ENCODE data around the gene EPS8.
A peak's percentile ranks its signal among the peaks of the same experiment; 100 is the strongest.

EPS8 gene

GRCh38 chr12:15596174-15596573 lies 193.0 kb downstream of the EPS8 start:
- no peak for DNase-seq

DNA sequence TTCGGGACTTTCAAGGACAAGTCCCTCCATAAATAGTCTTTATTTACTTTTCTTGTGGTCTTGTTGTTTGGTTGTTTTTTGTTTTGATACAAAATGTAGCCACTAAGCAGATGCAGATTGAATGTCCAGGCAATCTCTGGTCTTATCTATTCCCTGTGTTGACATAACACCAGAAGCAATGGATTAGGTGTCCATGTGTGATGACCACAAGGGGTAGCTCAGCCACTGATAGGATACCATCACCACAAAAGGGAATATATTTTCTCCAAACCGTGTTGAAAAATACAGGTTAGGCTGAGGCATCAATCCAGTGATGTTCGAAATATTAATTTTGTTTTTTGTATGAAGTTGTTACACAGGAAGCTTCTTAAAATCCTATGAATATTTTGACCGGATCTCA lies 196.3 kb downstream of the EPS8 start:
- DNase-seq = no peak

DNA sequence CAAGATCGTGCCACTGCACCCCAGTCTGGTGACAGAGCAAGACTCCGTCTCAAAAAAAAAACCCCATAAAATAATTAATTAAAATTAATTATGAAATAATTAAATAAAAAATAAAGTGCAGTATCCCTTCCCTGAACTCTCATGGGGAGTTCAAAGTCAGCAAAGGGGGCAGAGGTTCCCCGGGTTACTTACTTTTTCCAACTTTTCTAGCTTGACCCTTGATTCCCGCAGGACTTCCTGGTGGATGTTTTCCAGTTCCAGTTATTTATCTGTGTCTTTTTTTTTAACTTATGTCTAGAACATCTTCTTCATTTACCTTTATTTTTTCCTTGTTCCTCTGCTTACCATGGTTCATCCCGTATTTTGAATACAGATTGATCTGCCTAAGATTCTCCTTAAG lies 197.4 kb downstream of the EPS8 start:
- no peak for DNase-seq

GRCh38 chr12:15590180-15590826 lies 198.9 kb downstream of the EPS8 start:
- peak; percentile 89 for DNase-seq

- DNase-seq = no peak
Observed at GRCh38 chr12:15589328-15590032, 199.7 kb downstream of the EPS8 start.

DNA sequence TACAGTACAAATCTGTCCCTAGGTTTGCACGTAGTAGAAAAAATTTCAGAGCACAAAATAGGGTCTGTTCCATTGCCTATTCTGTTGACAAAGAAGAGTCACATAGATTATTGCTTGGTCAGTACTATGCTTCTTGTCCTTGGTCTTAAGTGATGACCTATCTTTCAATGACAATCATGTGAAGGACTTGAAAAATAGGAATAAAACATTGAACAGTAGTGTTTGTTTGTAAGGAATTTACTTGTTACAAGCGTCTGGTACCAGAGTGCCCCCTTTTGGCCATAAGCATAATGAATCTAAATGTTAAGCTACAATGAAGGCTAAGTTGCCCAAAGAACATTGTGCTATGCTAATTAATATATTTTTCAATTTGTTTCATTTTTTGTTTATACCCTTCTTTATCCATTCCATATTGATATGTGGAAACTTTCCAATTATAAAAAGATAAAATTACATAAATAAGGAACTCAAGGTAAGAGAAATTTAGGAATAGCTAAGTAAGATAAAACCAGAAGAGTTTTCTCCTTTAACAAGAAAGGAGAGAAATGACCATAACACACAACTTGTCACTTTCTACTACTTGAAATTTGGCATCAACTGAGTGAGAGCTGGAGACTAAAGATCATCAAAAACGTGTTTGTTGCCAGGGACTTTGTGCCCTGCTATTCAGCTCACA lies 204.7 kb downstream of the EPS8 start:
- DNase-seq = peak; percentile 25

- DNase-seq = no peak
Observed at GRCh38 chr12:15583804-15584203, 205.4 kb downstream of the EPS8 start.

DNA sequence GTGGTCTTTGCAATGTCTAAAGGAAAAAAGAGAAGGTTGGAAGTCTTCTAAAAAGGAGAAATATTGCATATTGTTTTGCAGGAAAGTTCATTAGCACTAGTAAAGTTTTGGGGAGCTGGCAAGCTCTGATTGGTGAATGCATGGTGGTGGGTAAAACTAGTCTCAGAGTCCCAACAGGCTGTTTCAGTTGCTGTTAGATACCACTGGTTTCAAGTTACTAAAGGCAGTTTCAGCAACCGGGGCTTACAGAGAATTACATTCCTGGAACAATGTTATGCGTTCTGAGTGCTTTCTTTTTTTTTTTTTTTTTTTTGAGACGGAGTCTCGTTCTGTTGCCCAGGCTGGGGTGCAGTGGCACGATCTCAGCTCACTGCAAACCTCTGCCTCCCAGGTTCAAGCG lies 208.2 kb downstream of the EPS8 start:
- DNase-seq = no peak

DNA sequence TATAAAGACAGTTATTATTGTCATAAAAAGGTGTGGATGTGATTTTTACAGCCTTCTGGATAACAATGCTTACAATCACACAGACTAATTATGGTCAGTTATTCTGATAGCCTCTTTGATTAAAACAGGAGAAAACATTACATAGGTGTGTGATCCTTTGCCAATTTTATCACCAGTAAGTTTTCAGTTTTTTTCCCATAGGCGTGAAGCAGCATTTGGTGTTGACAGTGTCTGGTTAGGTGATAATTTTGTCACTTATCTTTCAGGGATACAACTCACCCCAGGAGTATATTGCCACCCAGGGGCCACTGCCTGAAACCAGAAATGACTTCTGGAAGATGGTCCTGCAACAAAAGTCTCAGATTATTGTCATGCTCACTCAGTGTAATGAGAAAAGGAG lies 208.8 kb downstream of the EPS8 start:
- DNase-seq = no peak

DNA sequence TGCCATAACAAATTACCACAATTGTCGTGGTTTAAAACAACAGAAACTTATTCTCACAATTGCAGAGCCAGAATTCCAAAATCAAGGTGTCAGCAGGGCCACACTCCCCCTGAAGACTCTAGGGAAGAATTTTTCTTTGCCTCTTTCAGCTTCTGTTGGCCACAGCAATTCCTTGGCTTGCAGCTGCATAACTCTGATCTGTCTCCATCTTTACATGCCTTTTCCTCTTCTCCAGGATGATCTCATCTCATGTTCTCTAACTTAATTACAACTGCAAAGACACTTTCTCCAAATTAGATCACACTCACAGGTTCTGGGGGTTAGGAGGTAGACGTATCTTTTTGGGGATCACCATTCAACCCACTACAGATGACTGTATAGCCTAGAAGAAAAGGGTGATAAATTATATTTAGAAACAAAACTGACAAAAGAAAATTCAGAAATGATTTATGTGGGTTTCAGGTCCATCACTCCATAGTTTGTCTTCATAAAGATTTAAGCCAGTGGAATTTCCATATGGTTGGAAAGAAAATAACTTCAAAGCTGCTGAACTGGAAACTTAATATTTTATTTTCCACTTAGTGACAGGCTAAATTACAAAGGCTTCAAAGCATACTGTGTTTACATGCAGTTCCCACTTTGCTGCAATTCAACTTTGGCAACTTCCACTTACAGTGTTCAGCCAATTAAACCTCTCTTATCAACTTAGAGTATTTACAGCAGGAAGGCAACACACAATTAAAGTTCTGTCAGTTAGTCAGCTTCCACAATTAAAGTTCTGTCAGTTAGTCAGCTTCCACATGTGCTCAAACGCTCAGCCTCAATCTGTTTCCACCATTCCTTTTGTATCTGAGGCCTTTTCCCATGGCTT lies 213.3 kb downstream of the EPS8 start:
- no peak for DNase-seq

GRCh38 chr12:15574353-15574752 lies 214.8 kb downstream of the EPS8 start:
- DNase-seq = no peak

Measured in NCI-H510A treated with DMSO at 0.1 percent for 48 hours (cell line).